Keratinocyte (primary cell): ENCODE results near the gene EMX1. TPM values are rescaled to one million over a fixed set of nuclear protein-coding genes. Genes with fewer than 3 reads are reported as not detected.

Experiments used
- DNase-seq: peaks from one replicate; pipeline ENCODE4 v3.0.0-alpha.2; 2011; ENCODE audit warnings: low read depth, missing footprints, low spot score
- FAIRE-seq: peaks from 2 replicates; lab custom pipeline; 2011; peaks lifted over from hg19 to GRCh38; lab: Jason Lieb, UNC
- H2AFZ ChIP-seq: 2 replicates; pipeline ENCODE4 v1.6.0; 2012; ENCODE audit warnings: low read length, control low read depth, inconsistent platforms; ENCODE audit not compliant: control insufficient read depth
- H3K27ac ChIP-seq: 2 replicates; pipeline ENCODE4 v1.5.1; 2011; ENCODE audit warnings: low read length; ENCODE audit not compliant: control insufficient read depth, insufficient read depth
- H3K27me3 ChIP-seq: 3 replicates; pipeline ENCODE4 v1.6.0; 2011; ENCODE audit warnings: low read length; ENCODE audit not compliant: control insufficient read depth, insufficient read depth; ENCODE audit errors: extremely low read depth
- H3K36me3 ChIP-seq, 2 experiments: 2 replicates in 1 of 2; 3 replicates in 1 of 2; pipeline ENCODE4 v1.5.1; 2011; ENCODE audit warnings: low read length in 2 of 2, mild to moderate bottlenecking in 1 of 2; ENCODE audit not compliant: control insufficient read depth in 2 of 2, insufficient read depth in 2 of 2; ENCODE audit errors: extremely low read depth in 1 of 2
- H3K4me1 ChIP-seq: 3 replicates; pipeline ENCODE4 v1.5.1; 2011; ENCODE audit warnings: low read length; ENCODE audit not compliant: control insufficient read depth, insufficient read depth; ENCODE audit errors: extremely low read depth
- H3K4me2 ChIP-seq: 3 replicates; pipeline ENCODE4 v1.6.0; 2011; ENCODE audit warnings: low read depth, low read length; ENCODE audit not compliant: control insufficient read depth, insufficient read depth; ENCODE audit errors: extremely low read depth
- H3K4me3 ChIP-seq, 3 experiments: fragments of 200-600 bp in 1 of 3; sonication (generic) in 1 of 3; 2 replicates in 2 of 3; 3 replicates in 1 of 3; pipeline ENCODE4 v1.5.1; 2011 to 2016; ENCODE audit warnings: low read length in 3 of 3, mild to moderate bottlenecking in 3 of 3, control low read depth in 2 of 3, inconsistent platforms in 1 of 3, low read depth in 1 of 3, mixed read lengths in 1 of 3, mixed run types in 1 of 3, moderate library complexity in 1 of 3; ENCODE audit not compliant: control insufficient read depth in 2 of 3, insufficient read depth in 2 of 3; ENCODE audit errors: extremely low read depth in 1 of 3
- H3K79me2 ChIP-seq: 2 replicates; pipeline ENCODE4 v1.6.0; 2012; ENCODE audit warnings: low read length; ENCODE audit not compliant: control insufficient read depth, insufficient read depth
- H3K9ac ChIP-seq: 3 replicates; pipeline ENCODE4 v1.6.0; 2011; ENCODE audit warnings: low read length; ENCODE audit not compliant: control insufficient read depth, insufficient read depth; ENCODE audit errors: extremely low read depth
- H3K9me1 ChIP-seq: 3 replicates; pipeline ENCODE4 v1.6.0; 2011; ENCODE audit warnings: low read length; ENCODE audit not compliant: control insufficient read depth, insufficient read depth; ENCODE audit errors: extremely low read depth
- H3K9me3 ChIP-seq: 2 replicates; pipeline ENCODE4 v1.5.1; 2012; ENCODE audit warnings: low read depth, low read length; ENCODE audit not compliant: control insufficient read depth
- H4K20me1 ChIP-seq: 3 replicates; pipeline ENCODE4 v1.6.0; 2011; ENCODE audit warnings: low read length; ENCODE audit not compliant: control insufficient read depth, insufficient read depth; ENCODE audit errors: extremely low read depth
- EZH2 ChIP-seq: IDR thresholded peaks from one replicate; pipeline ENCODE4 v1.6.1; 2012; ENCODE audit warnings: inconsistent platforms, mild to moderate bottlenecking, low read length, moderate library complexity
- dilution Hi-C: fragments of 300-500 bp; cut with MboI; formaldehyde crosslinking; loops from one replicate; pipeline ENCODE4 v1.7.0; 2020; ENCODE audit warnings: low sequenced_read_pairs; ENCODE audit not compliant: extremely low pct_ligation_motif_present
- polyA plus RNA-seq, 5 experiments: library from polyadenylated mRNA; depleted of rRNA in 3 of 5; stranded (reverse) in 3 of 5; stranded (forward) in 1 of 5; unstranded in 1 of 5; fragments of >200 nt; gene quantifications; 1 replicate in 1 of 5; 2 replicates in 3 of 5; 3 replicates in 1 of 5; pipeline versions ENCODE4 v1.2.1 to v1.2.3, GENCODE V29; 2011 to 2012; ENCODE audit warnings: missing spikeins in 2 of 5, low read depth in 1 of 5, low replicate concordance in 1 of 5
- TF ChIP-seq, protein P1 (sequence below), 3 experiments: IDR thresholded peaks in 1 of 3; conservative IDR thresholded peaks in 1 of 3; optimal IDR thresholded peaks in 1 of 3; 2 replicates in 2 of 3; 3 replicates in 1 of 3; pipeline versions ENCODE3 to v1.5.1; 2011; ENCODE audit warnings: low read length in 3 of 3, mild to moderate bottlenecking in 3 of 3, moderate library complexity in 2 of 3, control low read depth in 1 of 3, inconsistent platforms in 1 of 3; ENCODE audit not compliant: insufficient read depth in 2 of 3; ENCODE audit errors: extremely low read depth in 1 of 3

EMX1 gene
- polyA plus RNA-seq, 1 donor (not counting 4 experiments of a cell fraction or from before 2014, with no cell fraction given), result not detected

DNA sequence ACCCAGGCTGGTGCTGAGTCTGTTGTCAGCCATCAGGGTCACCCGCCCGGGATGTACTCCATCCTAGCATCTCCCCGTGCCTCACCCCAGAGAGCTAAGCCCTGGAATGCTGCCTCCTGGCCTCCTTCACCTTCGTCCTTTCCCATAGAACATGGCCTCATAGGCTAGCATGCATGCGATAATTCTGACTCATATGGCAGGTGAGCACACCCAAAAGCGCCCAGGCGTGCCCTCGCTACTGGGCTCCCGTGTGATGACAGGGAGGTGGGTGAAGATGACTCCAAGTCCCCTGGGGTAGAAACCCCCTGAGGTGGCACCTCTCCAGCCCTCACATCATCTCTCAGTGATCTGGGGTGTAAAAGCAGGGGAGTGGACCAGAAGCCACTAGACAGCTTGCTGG, 22.8 kb upstream of the EMX1 start:
- no peak overlapping the region for H3K27ac ChIP-seq
- H3K79me2 ChIP-seq, result no peaks in the 10 kb centered on the region
- peaks cover 5% of the 10 kb centered on the region for H4K20me1 ChIP-seq
- no peak overlapping the region for H2AFZ ChIP-seq
- no peaks in the 10 kb centered on the region for H3K9me3 ChIP-seq
- no peaks in the 10 kb centered on the region for H3K9me1 ChIP-seq
- H3K27me3 ChIP-seq, result peaks cover 3% of the 10 kb centered on the region
- dilution Hi-C loops, result no loop called here
- DNase-seq, result no peak
- FAIRE-seq, result peak; percentile 51
- no peak overlapping the region for H3K9ac ChIP-seq
- peaks cover 30% of the 10 kb centered on the region for H3K4me1 ChIP-seq
- H3K36me3 ChIP-seq, result peaks cover 6 to 12% of the 10 kb centered on the region in 2 experiments
- H3K4me3 ChIP-seq, result no peak overlapping the region
- H3K4me2 ChIP-seq, result no peak overlapping the region
- no peak for TF ChIP-seq EZH2
- TF ChIP-seq, protein P1, sequence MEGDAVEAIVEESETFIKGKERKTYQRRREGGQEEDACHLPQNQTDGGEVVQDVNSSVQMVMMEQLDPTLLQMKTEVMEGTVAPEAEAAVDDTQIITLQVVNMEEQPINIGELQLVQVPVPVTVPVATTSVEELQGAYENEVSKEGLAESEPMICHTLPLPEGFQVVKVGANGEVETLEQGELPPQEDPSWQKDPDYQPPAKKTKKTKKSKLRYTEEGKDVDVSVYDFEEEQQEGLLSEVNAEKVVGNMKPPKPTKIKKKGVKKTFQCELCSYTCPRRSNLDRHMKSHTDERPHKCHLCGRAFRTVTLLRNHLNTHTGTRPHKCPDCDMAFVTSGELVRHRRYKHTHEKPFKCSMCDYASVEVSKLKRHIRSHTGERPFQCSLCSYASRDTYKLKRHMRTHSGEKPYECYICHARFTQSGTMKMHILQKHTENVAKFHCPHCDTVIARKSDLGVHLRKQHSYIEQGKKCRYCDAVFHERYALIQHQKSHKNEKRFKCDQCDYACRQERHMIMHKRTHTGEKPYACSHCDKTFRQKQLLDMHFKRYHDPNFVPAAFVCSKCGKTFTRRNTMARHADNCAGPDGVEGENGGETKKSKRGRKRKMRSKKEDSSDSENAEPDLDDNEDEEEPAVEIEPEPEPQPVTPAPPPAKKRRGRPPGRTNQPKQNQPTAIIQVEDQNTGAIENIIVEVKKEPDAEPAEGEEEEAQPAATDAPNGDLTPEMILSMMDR (optimal IDR thresholded peaks at IDR 0.05 in 1 of 3, IDR thresholded peaks at IDR 0.05 in 1 of 3, conservative IDR thresholded peaks at IDR 0.05 in 1 of 3; ENCODE audit: extremely low read depth in 1 of 3, insufficient read depth in 2 of 3, low read length in 3 of 3), result no peak

DNA sequence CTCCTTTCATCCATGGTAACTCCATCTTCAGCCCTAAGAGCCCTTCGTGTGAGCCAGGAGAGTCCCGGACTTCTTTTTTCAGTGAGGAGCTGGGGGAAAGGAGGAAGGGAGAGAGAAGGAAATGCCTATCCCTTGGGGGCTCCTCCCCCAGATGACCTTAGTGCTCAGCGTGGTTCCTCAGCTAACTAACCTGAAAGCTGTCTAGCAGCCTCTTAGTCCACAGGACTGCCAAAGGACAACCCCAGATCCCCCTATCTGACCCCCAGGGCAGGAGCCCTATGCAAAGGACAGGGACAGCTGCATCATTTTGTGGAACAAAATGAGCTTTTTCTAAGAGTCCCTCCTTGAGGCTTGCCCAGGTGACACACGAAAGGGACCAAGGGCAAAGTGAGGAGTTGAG, 22.2 kb upstream of the EMX1 start:
- DNase-seq, result no peak
- H3K9me3 ChIP-seq, result no peaks in the 10 kb centered on the region
- dilution Hi-C loops, result no loop called here
- H4K20me1 ChIP-seq, result peaks cover 2% of the 10 kb centered on the region
- H3K4me3 ChIP-seq, result peak overlapping the region in 1 of 3 experiments; percentile 35
- peaks cover 6 to 9% of the 10 kb centered on the region in 2 experiments for H3K36me3 ChIP-seq
- no peaks in the 10 kb centered on the region for H3K79me2 ChIP-seq
- peak overlapping the region; percentile 65 for H2AFZ ChIP-seq
- FAIRE-seq, result peak; percentile 49
- no peaks in the 10 kb centered on the region for H3K9me1 ChIP-seq
- H3K27ac ChIP-seq, result no peak overlapping the region
- H3K4me2 ChIP-seq, result peak overlapping the region; percentile 30
- TF ChIP-seq EZH2, result no peak
- TF ChIP-seq, protein P1 (optimal IDR thresholded peaks at IDR 0.05 in 1 of 3, IDR thresholded peaks at IDR 0.05 in 1 of 3, conservative IDR thresholded peaks at IDR 0.05 in 1 of 3; ENCODE audit: extremely low read depth in 1 of 3, insufficient read depth in 2 of 3, low read length in 3 of 3), result no peak
- H3K27me3 ChIP-seq, result peaks cover 5% of the 10 kb centered on the region
- H3K9ac ChIP-seq, result no peak overlapping the region
- peaks cover 30% of the 10 kb centered on the region for H3K4me1 ChIP-seq
